Thymus (tissue), 11 donors: ENCODE measurements around the gene ZBTB20. TPM values are rescaled to one million over a fixed set of nuclear protein-coding genes. Genes with fewer than 3 reads are reported as not detected.
A peak's percentile ranks its signal among the peaks of the same experiment; 100 is the strongest.

Experiments used
- DNase-seq, 9 donors: peaks; one replicate each; pipeline ENCODE4 v3.0.0-alpha.2; 2013; ENCODE audit warnings: low spot score in 9 of 9, low read depth in 6 of 9, missing footprints in 1 of 9
- H3K27ac ChIP-seq, 2 donors: one replicate each; pipeline ENCODE4 v1.5.1; 2013; ENCODE audit warnings: control low read depth in 1 of 2, low read depth in 1 of 2, low read length in 1 of 2, mild to moderate bottlenecking in 1 of 2, moderate library complexity in 1 of 2
- H3K27me3 ChIP-seq, 2 donors: one replicate each; pipeline ENCODE4 v1.5.1; 2013; ENCODE audit warnings: low read length in 1 of 2; ENCODE audit not compliant: control insufficient read depth in 2 of 2, insufficient read depth in 1 of 2
- H3K36me3 ChIP-seq, 2 donors: one replicate each; pipeline ENCODE4 v1.5.1; 2013; ENCODE audit warnings: low read length in 1 of 2, mild to moderate bottlenecking in 1 of 2, moderate library complexity in 1 of 2; ENCODE audit not compliant: control insufficient read depth in 2 of 2, insufficient read depth in 2 of 2
- H3K4me1 ChIP-seq, 2 donors: one replicate each; pipeline ENCODE4 v1.5.1; 2013; ENCODE audit warnings: low read length in 2 of 2; ENCODE audit not compliant: control insufficient read depth in 2 of 2, insufficient read depth in 2 of 2
- H3K4me3 ChIP-seq, 2 donors: one replicate each; pipeline ENCODE4 v1.5.1; 2013; ENCODE audit warnings: low read length in 2 of 2, control low read depth in 1 of 2, mild to moderate bottlenecking in 1 of 2
- H3K9me3 ChIP-seq, 2 donors: one replicate each; pipeline ENCODE4 v1.5.1; 2013; ENCODE audit warnings: low read length in 1 of 2, mild to moderate bottlenecking in 1 of 2; ENCODE audit not compliant: control insufficient read depth in 2 of 2, insufficient read depth in 1 of 2
- WGBS: extraction: QIAGEN DNeasy Blood & Tissue Kit; methylation state at CpG from one replicate; pipeline ENCODE4 v1.1.7; 2013; 5-methylcytosine and 5-hydroxymethylcytosine counted together
- polyA plus RNA-seq: library from polyadenylated mRNA; stranded (reverse); fragments of 200-250 nt; gene quantifications from one replicate; pipeline ENCODE4 v1.2.3, GENCODE V29; 2013
- total RNA-seq: library from RNA; stranded (reverse); fragments of 120-200 nt; gene quantifications from one replicate; pipeline ENCODE4 v1.2.4, GENCODE V29; 2013
- donor health status: healthy.

Gene ZBTB20
- total and polyA plus RNA-seq, 2 donors = 1.2 to 8.9 TPM

- 41% methylated on average over 4 of the region's 4 CpGs for WGBS
- no peak overlapping the region for H3K27ac ChIP-seq
- H3K4me3 ChIP-seq = no peak overlapping the region
- H3K9me3 ChIP-seq = no peaks in the 10 kb centered on the region
- DNase-seq = peak in 7 of 9 donors; percentile 10 to 75 (median 32)
- peaks cover 0 to 3% of the 10 kb centered on the region in 2 donors for H3K4me1 ChIP-seq
- no peaks in the 10 kb centered on the region for H3K27me3 ChIP-seq
- H3K36me3 ChIP-seq = no peaks in the 10 kb centered on the region
Measured at GRCh38 chr3:114899186-114899931, 247.7 kb downstream of the ZBTB20 start.

- H3K36me3 ChIP-seq = no peaks in the 10 kb centered on the region
- peaks cover 0 to 3% of the 10 kb centered on the region in 2 donors for H3K4me1 ChIP-seq
- H3K4me3 ChIP-seq = no peak overlapping the region
- H3K27me3 ChIP-seq = no peaks in the 10 kb centered on the region
- 100% methylated on average over 1 of the region's 1 CpG for WGBS
- H3K9me3 ChIP-seq = no peaks in the 10 kb centered on the region
- no peak for DNase-seq
- no peak overlapping the region for H3K27ac ChIP-seq
Measured at GRCh38 chr3:114896978-114897377, 250.1 kb downstream of the ZBTB20 start.

GRCh38 chr3:114893361-114893760, 253.7 kb downstream of the ZBTB20 start:
- DNase-seq = no peak
- H3K4me3 ChIP-seq = no peak overlapping the region
- no peaks in the 10 kb centered on the region for H3K4me1 ChIP-seq
- H3K27me3 ChIP-seq = no peaks in the 10 kb centered on the region
- no peak overlapping the region for H3K27ac ChIP-seq
- no peaks in the 10 kb centered on the region for H3K36me3 ChIP-seq
- no peaks in the 10 kb centered on the region for H3K9me3 ChIP-seq

- DNase-seq = no peak
- Histone ChIP-seq H3K9me3 (no peaks in the 10 kb centered on the region), H3K27me3 (no peaks in the 10 kb centered on the region), H3K36me3 (no peaks in the 10 kb centered on the region), H3K4me1 (no peaks in the 10 kb centered on the region), H3K27ac (no peak overlapping the region), H3K4me3 (no peak overlapping the region)
- WGBS = 97% methylated on average over 3 of the region's 3 CpGs
Measured at GRCh38 chr3:114892880-114893279, 254.2 kb downstream of the ZBTB20 start.

- H3K27me3 ChIP-seq = no peaks in the 10 kb centered on the region
- H3K4me3 ChIP-seq = no peak overlapping the region
- WGBS = 97% methylated on average over 2 of the region's 2 CpGs
- no peaks in the 10 kb centered on the region for H3K4me1 ChIP-seq
- H3K9me3 ChIP-seq = no peaks in the 10 kb centered on the region
- no peaks in the 10 kb centered on the region for H3K36me3 ChIP-seq
- no peak for DNase-seq
- H3K27ac ChIP-seq = no peak overlapping the region
Measured at GRCh38 chr3:114892131-114892879, 254.8 kb downstream of the ZBTB20 start.

GRCh38 chr3:114887806-114888205, 259.3 kb downstream of the ZBTB20 start:
- H3K4me3 ChIP-seq = no peak overlapping the region
- no peaks in the 10 kb centered on the region for H3K4me1 ChIP-seq
- no peaks in the 10 kb centered on the region for H3K9me3 ChIP-seq
- H3K27me3 ChIP-seq = no peaks in the 10 kb centered on the region
- DNase-seq = no peak
- H3K27ac ChIP-seq = no peak overlapping the region
- 99% methylated on average over 3 of the region's 3 CpGs for WGBS
- no peaks in the 10 kb centered on the region for H3K36me3 ChIP-seq

GRCh38 chr3:114886905-114887304, 260.2 kb downstream of the ZBTB20 start:
- Histone ChIP-seq H3K4me3 (no peak overlapping the region), H3K27ac (no peak overlapping the region), H3K9me3 (no peaks in the 10 kb centered on the region), H3K4me1 (no peaks in the 10 kb centered on the region), H3K27me3 (no peaks in the 10 kb centered on the region), H3K36me3 (no peaks in the 10 kb centered on the region)
- WGBS = 96% methylated on average over 4 of the region's 4 CpGs
- DNase-seq = no peak

GRCh38 chr3:114884213-114884923, 262.7 kb downstream of the ZBTB20 start:
- Histone ChIP-seq H3K27ac (no peak overlapping the region), H3K27me3 (no peaks in the 10 kb centered on the region), H3K4me1 (peaks cover 3% of the 10 kb centered on the region in 2 donors), H3K4me3 (no peak overlapping the region), H3K36me3 (no peaks in the 10 kb centered on the region), H3K9me3 (no peaks in the 10 kb centered on the region)
- 97% methylated on average over 8 of the region's 8 CpGs for WGBS
- DNase-seq = no peak

- DNase-seq = no peak
- Histone ChIP-seq H3K4me3 (no peak overlapping the region), H3K27me3 (no peaks in the 10 kb centered on the region), H3K27ac (no peak overlapping the region), H3K4me1 (peaks cover 4 to 7% of the 10 kb centered on the region in 2 donors), H3K9me3 (no peaks in the 10 kb centered on the region), H3K36me3 (no peaks in the 10 kb centered on the region)
- WGBS = 73% methylated on average over 4 of the region's 4 CpGs
Measured at GRCh38 chr3:114880078-114880477, 267.0 kb downstream of the ZBTB20 start.
